ENCODE measurements around the gene BLTP3B. TPM values are rescaled to one million over a fixed set of nuclear protein-coding genes. Genes with fewer than 3 reads are reported as not detected.
"Not testable (repeated sequence)": the region's sequence is repeated elsewhere in the genome, so short reads cannot be mapped to it uniquely, and the experiment has no call there.

Gene BLTP3B, protein sequence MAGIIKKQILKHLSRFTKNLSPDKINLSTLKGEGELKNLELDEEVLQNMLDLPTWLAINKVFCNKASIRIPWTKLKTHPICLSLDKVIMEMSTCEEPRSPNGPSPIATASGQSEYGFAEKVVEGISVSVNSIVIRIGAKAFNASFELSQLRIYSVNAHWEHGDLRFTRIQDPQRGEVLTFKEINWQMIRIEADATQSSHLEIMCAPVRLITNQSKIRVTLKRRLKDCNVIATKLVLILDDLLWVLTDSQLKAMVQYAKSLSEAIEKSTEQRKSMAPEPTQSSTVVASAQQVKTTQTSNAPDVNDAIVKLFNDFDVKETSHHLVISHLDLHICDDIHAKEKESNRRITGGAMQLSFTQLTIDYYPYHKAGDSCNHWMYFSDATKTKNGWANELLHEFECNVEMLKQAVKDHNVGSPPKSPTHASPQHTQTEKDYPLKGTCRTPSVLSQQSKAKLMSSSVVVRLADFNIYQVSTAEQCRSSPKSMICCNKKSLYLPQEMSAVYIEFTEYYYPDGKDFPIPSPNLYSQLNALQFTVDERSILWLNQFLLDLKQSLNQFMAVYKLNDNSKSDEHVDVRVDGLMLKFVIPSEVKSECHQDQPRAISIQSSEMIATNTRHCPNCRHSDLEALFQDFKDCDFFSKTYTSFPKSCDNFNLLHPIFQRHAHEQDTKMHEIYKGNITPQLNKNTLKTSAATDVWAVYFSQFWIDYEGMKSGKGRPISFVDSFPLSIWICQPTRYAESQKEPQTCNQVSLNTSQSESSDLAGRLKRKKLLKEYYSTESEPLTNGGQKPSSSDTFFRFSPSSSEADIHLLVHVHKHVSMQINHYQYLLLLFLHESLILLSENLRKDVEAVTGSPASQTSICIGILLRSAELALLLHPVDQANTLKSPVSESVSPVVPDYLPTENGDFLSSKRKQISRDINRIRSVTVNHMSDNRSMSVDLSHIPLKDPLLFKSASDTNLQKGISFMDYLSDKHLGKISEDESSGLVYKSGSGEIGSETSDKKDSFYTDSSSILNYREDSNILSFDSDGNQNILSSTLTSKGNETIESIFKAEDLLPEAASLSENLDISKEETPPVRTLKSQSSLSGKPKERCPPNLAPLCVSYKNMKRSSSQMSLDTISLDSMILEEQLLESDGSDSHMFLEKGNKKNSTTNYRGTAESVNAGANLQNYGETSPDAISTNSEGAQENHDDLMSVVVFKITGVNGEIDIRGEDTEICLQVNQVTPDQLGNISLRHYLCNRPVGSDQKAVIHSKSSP (N-terminal part only)
- 23.1 and 27.6 TPM in 2 replicates for total RNA-seq (2014; rRNA removed; shearing (Covaris generic))

DNA sequence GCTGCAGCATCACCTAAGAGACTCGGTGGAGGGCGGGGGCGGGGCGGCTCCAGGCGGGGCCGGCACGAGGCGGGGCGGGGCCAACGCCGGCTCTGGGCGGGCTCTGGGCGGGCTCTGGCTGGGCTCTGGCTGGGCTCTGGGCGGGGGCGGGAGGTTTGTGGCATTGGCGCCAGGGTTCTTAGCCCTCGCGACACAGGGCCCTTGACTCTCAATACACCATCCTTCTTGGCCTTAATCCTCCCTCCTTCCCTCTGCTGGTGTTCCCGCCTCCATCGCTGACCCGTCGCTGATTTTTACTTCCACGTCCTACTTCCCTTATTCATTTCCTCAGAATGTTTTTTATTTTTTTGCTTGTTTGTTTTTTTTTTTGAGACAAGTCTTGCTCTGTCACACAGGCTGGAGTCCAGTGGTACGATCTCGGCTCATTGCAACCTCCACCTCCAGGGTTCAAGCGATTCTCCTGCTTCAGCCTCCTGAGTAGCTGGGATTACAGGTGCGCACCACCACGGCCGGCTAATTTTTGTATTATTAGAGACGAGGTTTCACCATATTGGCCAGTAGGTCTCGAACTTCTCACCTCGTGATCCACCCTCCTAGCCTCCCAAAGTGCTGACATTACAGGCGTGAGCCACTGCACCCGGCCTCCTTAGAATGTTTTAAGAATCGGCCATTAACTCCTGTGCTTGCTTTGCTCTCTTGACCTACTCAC is at the start of gene BLTP3B:
Gene BLTP3B, minus strand, starts transcription at position 24 of the 709 bp plus-strand sequence. CDS start 239 bp downstream, outside the sequence.
- peak; percentile 79 for DNase-seq (ENCODE audit: low read depth)

DNA sequence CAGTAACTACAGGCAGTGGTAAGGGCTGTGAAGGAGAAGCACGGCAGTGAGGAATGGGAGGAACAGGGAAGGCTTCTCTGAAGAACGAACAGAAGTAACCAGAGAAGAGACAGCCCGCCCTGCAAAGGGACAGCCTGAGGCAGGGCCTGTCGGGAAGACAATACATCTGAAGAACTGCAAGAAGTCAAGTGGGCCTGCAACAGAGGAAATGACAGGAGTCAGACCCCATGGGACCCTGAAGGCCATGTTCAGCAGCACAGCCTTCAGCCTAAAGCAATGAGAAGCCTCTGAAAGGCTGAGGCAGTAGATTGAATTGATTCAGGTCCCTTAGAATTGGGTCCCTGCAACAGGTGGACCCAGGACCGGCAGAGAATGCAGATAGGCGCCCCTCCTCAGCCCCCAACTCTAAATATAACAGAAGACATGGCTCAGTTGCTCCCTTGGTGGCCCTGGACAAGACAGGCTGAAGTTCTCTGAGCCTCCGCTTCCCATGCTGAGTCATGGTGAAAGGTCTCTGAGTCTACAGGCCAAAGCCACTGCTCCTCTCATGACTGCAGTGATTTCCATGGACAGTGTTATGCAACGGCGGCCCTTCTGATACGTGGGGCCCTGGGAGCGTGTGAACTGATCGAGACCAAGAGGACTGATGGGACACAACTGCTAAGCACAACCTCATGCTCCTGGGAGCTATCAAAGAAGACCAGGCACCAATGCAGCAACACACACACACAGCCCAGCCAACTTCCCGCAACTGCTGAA is 47.1 kb upstream of the BLTP3B start:
- no peak for DNase-seq (ENCODE audit: low read depth)

DNA sequence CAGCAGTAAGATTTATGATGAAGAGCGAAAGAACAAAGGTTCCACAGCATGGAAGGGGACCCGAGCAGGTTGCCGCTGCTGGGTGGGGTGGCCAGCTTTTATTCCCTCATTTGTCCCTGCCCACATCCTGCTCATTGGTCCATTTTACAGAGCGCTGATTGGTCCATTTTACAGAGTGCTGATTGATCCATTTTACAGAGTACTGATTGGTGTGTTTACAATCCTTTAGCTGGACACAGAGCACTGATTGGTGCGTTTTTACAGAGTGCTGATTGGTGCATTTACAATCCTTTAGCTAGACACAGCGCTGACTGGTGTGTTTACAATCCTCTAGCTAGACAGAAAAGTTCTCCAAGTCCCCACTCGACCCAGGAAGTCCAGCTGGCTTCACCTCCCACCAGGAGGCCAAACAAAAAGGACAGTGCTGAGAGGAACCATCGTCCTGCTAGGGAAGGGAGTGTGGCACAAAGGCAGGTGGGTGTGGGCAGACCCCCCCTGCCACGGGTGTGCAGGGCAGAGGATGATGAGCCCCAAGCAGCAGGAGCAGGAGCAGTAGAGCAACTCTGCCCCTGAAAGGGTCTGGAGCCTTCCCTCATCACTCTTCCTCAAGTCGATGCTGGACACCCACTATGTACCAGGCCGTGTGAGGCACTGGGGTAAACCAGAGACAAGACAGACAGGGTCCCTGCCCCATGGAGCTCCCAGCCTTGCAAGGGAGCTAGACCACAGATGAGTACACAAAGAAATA is 46.4 kb upstream of the BLTP3B start:
- DNase-seq (ENCODE audit: low read depth): not testable (repeated sequence)

DNA sequence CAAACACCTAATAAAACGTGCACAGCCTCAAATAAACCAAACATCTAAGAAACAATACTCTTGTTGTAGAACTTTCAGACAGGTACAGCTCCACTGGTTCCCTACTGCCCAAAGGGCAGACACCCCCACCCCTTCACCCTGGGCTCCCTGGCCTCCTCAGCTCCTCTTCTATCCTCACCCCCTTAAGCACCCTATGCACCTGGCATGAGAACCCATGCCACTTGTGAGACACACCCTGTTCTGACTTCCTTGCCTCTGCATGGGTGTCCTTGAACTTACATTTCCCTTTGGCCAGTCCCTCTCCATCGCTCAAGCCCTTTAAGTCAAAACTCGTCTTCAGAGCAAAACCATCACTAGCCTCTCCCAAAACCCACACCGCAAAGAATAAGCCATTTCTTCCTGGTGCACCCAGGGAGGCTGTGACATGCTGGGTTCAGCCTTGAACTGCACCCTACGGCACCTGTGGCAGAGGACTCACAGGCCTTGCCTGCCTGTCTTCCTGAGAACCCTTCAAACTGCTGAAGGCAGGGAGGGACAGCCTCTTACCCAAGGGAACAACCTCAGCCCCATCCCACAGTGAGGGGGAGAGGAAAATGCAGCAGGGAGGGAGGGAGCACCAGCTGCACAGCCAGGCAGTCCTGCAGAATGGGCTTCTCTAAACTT is 45.3 kb upstream of the BLTP3B start:
- DNase-seq (ENCODE audit: low read depth): no peak

DNA sequence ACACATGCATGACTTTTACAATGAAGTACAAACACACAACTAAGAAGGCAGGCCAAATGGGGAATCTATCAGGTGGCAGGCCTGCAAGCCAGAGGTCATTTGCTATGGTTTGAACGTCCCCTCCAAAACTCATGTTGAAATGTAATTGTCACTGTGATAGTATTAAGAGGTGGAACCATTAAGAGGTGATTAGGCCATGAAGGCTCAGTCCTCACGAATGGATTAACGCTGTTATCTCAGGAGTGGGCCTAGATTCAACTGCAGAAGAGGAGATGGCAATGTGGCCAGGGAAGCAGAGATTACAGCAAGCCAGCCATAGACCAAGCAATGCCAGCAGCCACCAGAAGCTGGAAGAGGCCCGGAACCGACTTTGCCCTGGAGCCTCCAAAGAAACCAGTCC is 44.4 kb upstream of the BLTP3B start:
- DNase-seq (ENCODE audit: low read depth): no peak

DNA sequence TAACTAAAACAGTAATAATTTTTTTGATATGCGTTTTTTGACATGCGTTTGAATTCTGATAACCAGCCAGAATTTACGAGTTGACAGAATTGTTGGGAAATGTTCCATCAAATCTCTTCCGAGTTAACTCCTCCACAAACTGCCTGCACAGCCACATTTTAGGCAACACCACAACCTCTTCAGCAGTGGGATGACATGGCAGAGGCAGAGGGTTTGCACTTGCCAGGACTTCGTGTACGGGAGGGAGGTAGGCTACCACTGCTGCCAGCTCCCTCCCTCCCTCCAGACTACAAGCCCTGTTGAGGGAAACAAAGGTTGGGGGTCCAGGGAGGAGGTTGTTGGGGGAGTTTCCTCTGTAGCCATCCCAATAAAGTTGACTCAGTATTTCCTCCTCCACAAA is 43.4 kb upstream of the BLTP3B start:
- no peak for DNase-seq (ENCODE audit: low read depth)

DNA sequence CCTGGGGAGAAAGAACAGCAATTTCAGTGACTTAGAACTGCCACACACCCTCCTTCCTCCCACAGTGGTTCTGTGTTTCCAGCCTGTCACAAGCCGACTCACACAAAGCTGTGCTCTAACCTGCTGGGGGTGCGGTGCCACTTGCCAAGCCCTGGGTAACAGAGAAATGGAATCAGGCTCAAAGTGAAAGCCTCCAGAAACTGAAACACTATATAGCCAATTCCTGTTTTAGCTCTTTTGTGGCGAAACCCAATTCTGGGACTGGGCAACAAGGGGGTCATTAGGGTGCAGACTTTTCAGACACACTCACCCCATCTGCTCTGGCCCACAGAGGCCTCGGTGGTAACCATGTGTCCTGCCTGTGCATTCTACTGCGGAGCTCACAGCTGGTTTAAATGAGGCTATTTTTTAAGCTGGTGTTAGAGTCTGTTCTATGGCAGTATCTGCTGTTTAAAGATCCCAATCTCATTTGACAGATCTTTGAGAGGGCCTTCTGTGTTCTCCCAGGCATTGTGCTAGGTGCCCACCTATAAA is 42.8 kb upstream of the BLTP3B start:
- DNase-seq (ENCODE audit: low read depth): no peak

DNA sequence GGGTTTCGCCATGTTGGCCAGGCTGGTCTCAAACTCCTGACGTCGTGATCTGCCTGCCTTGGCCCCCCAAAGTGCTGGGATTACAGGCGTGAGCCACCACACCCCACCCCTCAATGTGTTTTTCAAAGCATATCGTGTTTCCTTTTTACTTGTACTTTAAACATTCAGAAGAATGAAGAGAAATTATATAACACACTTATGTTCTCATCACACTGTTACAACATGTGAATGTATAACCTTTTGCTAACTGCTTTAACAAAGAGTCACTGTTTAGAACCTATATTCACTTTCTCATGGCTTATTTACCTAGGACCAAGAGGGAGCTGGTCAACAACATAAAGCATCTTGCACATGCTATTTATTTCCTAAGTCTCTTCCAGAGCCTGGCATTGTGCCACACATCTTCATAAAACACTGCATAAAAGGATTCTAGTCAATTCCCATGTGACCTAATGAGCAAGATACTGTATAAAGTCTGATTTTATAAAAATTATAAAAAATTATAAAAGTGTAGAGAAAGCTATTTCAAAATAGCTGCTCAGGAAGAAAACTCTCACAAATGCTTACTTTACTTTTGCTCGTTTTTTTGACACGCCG is 42.0 kb upstream of the BLTP3B start:
- no peak for DNase-seq (ENCODE audit: low read depth)

DNA sequence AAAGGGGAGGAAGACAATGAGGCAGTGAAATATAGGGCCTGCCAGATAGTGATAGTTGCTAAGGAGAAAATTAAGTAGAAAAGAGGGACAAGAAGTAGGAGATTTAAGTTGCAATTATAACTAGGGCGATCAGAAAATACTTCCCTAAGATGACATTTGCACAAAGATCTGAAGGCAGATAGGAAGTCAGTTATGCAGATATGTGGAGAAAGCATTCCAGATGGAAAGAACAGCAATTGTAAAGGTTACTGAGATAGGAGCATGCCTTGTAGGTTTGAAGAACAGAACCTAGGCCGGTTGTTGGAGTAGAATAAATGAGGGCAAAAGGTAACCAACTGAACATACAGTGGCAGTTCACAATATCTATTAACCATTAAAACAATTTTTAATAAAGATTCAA is 36.6 kb upstream of the BLTP3B start:
- DNase-seq (ENCODE audit: low read depth): no peak

DNA sequence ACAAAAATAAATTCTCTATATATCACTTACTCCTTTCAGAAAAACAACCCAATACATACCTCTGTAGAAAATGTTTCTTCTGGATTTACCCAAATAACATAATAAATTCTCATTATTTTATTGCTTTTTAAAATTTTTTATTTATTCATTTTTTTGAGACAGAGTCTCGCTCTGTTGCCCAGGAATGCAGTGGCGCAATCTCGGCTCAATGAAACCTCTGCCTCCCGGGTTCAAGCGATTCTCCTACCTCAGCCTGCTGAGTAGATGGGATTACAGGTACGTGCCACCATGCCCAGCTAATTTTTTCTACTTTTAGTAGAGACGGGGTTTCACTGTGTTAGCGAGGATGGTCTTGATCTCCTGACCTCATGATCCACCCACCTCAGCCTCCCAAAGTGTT is 33.8 kb upstream of the BLTP3B start:
- DNase-seq (ENCODE audit: low read depth): not testable (repeated sequence)

DNA sequence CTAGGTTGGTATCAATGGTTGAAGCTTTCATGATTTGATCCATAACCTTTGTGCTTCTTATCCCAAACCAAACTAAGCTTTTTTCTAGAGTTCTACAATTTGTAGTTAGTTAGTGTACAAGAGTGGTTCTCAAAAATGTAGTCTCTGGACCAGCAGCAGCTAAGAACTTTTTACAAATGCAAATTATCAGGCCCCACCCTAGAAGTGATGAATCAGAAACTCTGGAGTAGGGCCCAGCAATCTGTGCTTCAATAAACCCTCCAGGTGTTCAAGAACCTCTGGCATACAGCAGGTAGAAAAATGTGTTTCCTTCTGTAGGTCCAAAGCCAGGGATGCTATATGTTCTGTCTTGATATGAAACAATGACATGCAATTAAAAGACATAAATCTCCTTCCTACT is 31.8 kb upstream of the BLTP3B start:
- no peak for DNase-seq (ENCODE audit: low read depth)

DNA sequence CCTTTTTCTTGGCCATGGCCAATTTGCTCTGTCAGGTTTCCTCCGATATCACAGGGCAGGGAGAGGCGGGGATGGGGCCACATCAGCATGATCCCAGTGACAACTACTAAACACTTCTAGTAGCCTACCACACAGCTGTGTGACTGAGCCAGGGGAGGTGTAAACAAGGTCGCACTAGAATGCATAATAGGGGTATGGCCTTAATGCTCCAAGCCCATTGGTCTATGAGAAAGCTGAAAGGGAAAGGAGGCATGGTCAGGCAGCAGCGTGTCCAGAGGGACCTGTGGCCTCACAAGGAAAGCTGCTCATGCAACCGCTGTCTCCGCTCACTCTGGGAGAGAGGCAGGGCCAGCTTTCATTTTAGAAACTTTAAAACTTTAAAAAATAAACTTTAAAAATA is 30.4 kb upstream of the BLTP3B start:
- no peak for DNase-seq (ENCODE audit: low read depth)

DNA sequence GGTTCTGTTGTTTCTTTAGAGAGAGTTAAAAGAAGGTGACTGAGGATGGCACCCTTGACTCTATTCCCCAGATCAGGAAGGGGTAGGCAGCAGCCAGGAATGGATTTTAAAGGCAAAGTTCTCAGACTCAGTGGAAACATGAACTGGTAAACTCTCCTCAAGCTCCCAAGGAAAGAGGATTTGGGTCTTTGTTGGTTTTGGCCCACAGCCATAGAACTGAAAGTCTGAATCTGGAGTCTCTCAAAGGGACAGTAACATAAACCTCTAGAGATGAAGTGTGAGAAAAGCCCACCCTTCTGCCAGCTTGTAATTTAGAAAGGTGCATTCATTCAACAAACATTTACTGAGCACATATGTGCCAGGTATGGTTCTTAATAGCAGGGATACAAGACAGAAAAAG is 28.6 kb upstream of the BLTP3B start:
- no peak for DNase-seq (ENCODE audit: low read depth)

DNA sequence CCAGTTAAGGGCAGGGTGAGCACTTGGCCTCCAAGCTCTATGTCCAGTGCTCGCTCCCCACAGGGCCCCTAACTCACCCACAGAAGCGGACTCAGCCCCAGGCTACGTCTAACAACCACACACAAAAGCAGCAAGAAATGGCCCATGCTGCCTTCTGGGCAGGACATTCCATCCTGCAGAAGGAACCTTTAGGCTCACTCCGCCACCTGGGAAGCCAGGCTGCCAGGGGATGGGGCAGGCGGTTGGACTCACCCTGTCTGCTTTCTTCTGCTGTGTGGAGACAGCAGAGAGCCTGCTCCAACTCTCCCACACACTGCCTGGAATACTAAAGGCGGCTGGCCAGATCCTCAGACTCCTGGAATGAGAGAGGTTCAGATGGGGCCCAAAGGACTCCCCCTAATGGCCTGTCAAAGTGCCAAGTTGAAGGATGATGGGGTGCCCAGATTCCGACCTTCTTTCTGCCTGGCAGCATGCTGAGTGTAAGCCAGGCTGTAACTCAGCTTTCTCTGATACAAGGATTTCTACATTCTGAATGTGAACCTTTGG is 27.7 kb upstream of the BLTP3B start:
- DNase-seq (ENCODE audit: low read depth): no peak

DNA sequence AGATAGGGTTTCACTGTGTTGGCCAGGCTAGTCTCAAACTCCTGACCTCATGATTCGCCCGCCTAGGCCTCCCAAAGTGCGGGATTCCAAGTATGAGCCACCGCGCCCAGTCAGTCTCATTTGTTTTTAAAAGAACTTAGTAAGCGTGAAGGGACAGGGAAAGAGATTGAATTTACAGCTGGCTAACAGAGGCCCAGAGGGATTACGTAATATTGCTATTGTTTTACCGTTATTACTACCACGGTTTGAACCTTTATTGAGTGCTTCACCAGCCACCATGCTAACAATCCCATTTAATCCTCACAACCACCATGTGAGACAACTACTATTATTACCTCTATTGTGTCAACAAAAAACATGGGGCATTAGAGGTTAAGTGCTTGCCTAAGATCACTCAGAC is 26.7 kb upstream of the BLTP3B start:
- DNase-seq (ENCODE audit: low read depth): no peak

DNA sequence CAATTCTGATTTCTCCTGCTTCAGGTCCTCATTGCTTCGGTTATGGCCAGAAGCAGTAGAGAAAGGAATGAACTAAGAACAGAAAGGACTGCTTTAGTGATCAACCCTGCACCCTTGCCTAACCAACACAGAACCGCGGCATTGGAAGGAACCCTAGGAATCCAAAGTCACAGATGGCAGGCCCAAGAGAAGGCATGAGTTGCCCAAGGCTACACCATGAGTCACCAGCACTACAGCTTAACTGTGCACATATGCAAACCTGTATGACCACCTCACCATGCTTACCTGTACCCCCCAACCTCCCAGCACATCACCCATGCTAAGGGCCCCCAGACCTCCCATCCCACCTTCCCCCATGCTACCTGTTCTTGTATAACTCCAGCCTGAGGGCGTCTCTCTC is 25.9 kb upstream of the BLTP3B start:
- DNase-seq (ENCODE audit: low read depth): peak; percentile 45

DNA sequence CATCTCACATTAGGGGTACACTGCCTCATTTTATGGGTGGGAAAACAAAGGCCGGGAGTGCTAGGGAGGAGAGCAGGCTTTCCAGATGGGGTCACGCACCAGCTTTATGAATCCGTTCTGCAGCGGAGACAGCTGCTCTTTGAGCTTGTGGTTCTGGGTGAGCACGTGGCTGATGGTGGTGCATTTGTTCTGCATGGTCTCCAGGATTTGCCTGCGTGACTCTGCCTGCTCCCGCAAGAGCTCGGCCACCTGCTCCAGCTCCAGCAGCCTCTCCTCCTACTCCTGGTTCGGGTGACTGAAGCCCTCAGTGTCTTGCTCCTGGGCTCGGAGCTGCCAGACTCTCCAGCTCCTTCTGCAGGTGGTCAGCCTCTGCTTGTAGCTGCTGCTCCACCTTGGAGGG is 23.6 kb upstream of the BLTP3B start:
- DNase-seq (ENCODE audit: low read depth): no peak

DNA sequence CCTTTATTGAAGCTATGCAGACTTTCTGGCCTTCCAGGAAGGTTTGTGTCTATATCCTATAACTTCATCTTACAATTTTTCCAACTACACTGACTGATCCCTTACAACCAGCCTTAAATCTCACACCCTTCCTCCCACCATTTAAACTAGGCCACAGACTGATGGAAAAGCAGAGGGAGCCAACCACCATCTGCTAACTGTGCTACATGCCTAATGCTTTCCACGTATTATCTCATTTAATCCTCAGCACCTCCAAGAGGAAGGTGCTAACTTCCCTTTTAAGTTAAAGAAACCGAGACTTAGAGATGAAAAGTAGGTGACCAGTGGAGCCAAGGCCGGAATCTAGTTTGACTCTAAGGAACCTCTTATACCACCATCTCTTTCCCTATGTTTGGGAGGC is 22.7 kb upstream of the BLTP3B start:
- no peak for DNase-seq (ENCODE audit: low read depth)

Data from RPMI7951 (cell line).